HG03196 (cell line): ENCODE measurements around the gene PPM1L.

Experiments used
- ATAC-seq: cut with Tn5 transposase; IDR thresholded peaks from one replicate; pipeline ENCODE4 v1.9.1; 2021; ENCODE audit not compliant: unreplicated experiment

Gene PPM1L

GRCh38 chr3:161072211-161072621 lies 316.2 kb downstream of the PPM1L start:
- no peak for ATAC-seq

DNA sequence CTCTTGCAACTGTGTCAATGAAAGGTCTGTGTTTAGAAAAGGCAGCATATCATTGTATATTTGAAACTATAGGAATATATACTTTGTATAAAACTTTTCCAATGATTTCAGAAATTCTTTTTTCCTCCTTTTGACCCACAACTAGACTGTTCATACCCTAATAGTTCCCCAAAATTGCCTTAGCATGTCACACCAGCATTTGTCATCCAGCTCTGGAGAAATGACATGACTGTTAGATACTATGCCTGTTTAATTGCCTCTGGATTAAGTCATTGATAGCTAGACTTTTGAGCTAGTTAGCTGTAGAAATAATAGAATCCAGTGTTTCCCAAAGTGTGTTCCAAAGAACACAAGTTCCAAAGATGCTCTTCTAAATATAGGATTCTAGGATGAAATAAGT lies 316.7 kb downstream of the PPM1L start:
- ATAC-seq: no peak

- no peak for ATAC-seq
These were observed 317.1 kb downstream of the PPM1L start for GRCh38 chr3:161073181-161073580.

DNA sequence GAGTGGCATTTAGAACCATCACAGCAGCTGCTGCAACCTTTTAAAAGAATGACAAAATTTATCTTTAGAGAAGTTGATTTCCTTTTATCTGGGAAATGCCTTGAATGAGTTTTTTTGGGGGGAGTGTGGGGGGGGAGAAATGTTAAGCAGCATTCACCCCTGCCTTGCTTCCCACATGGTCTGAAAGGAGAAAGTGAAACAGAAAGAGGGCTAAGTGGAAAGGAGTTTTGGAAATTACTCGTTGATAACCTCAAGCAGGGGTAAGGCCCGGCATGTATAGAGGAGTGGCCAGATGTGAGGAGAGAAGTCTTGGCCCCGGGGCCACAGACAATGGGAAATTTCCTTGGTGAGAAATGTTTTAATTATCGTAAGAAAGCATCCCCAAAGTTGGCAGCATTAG lies 325.6 kb downstream of the PPM1L start:
- peak; percentile 90 for ATAC-seq

DNA sequence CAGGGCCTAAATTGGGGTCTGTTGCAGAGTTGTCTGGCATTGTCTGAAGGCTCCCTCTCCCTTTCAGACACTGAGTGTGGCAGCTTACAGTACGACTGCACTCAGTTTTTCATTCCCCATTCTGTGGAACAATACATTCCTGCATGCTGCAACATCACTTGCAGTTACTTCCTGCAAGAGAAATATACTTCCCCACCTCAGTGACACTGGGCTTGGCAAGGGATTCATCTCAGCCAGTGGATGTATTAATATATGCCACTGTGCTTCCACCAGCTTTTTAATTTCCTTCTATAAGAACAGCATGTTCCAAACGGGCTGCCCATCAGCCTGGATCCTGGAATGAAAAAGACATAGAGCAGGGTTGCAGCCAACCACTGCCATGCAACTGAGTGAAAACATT lies 326.0 kb downstream of the PPM1L start:
- peak; percentile 18 for ATAC-seq

GRCh38 chr3:161083131-161083530 lies 327.1 kb downstream of the PPM1L start:
- no peak for ATAC-seq

GRCh38 chr3:161084277-161084676 lies 328.2 kb downstream of the PPM1L start:
- ATAC-seq: no peak

GRCh38 chr3:161093895-161094294 lies 337.9 kb downstream of the PPM1L start:
- ATAC-seq: no peak

- no peak for ATAC-seq
These were observed 340.8 kb downstream of the PPM1L start for GRCh38 chr3:161096771-161097367.

DNA sequence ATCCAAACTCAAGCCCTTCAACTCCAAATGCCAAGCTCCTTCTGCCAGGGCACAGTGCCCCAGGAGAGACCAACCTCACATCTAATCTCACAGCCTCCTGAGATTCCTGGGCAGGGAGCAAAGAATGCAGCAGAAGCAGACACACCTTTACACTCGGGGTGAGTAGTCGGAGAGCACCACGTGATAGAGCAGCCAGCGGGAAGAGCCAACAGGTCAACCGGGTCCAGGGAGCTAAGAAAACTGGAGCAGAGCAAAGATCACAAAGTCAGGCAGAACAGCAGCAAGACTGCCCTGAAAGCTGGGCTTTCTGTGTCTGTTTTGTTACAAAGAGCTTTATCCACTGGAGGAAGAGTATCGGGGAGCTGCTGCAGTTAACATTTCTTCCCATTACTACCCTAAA lies 345.0 kb downstream of the PPM1L start:
- no peak for ATAC-seq

DNA sequence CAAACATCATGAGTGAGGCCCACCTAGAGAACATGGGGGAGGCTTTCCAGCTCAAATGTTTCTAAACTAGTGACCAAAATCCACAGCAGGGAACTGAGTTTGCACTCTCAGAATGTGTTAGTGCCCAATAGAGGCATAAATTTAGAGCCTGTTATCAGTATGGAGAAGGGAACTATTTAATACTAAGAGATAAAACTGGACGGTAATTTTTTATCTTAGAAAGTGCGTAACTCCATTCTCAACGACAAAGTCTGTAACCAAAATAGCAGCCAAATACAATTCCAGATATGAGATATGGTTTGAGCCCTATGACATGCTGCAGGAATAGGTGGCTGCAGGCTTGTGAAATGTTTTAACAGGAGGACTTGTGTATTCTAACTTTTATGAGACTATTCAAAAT lies 345.6 kb downstream of the PPM1L start:
- no peak for ATAC-seq

GRCh38 chr3:161103776-161104385 lies 347.9 kb downstream of the PPM1L start:
- no peak for ATAC-seq

GRCh38 chr3:161104561-161105551 lies 348.8 kb downstream of the PPM1L start, which contains the start of gene B3GALNT1:
Gene B3GALNT1 (minus strand): TSS chr3:161105349. CDS start chr3:161086754, 18,595 bp downstream.
- peak; percentile 73 for ATAC-seq

- ATAC-seq: no peak
These were observed 351.3 kb downstream of the PPM1L start for GRCh38 chr3:161107311-161107710.

DNA sequence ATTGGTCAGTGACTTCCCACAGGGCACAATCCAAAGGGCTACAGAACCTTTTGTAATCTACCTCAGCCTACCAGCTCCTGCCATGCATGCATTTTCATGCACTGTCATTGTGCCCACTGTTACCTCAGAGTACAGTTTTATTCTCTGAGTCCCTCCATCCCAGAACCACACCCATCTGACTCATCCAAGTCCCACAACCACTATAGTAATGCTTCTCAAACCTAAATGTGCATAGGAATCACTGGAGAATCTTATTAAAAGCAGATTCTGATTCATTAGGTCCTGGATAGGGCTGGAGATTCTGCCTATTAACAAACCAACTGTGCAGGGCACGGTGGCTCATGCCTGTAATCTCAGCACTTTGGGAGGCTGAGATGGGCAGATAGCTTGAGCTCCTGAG lies 352.8 kb downstream of the PPM1L start:
- ATAC-seq: no peak

- ATAC-seq: no peak
These were observed 361.6 kb downstream of the PPM1L start for GRCh38 chr3:161117646-161118045.

DNA sequence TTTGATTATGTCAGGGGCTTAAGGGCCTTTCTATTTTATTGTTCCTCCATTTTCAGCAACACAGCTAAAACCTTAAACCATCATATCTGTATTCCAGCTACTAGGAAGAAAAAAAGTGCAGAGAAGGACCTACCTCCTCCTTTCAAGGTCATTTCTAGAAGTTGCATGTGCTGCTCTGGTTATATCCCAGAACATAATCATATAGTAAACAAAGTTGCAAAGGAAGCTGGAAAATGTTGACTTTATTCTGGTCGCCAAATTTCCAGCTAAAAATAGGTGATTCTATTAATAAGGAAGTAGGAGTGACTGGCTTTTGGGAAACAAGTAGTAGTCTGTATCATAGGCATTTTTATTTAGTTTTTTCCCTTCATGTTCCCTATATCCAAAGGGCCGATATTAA lies 370.5 kb downstream of the PPM1L start:
- no peak for ATAC-seq
